Neural progenitor cell (in vitro differentiated cells): ENCODE data around the gene RNF121. TPM values are rescaled to one million over a fixed set of nuclear protein-coding genes. Genes with fewer than 3 reads are reported as not detected.

ENCODE experiments used
- DNase-seq: peaks from one replicate; pipeline ENCODE4 v3.0.0-alpha.2; 2016; ENCODE audit warnings: low spot score
- H2AFZ ChIP-seq: fragments of 200-600 bp; sonication (generic); replicated peaks from 2 replicates; pipeline ENCODE4 v1.6.1; 2016; ENCODE audit warnings: antibody characterized with exemption
- H3F3A ChIP-seq: fragments of 200-600 bp; sonication (generic); 2 replicates; pipeline ENCODE4 v1.6.1; 2016; ENCODE audit warnings: antibody characterized with exemption, low read depth
- H3K27ac ChIP-seq: fragments of 200-600 bp; sonication (generic); 2 replicates; pipeline ENCODE4 v1.5.1; 2016; ENCODE audit warnings: mild to moderate bottlenecking
- H3K27me3 ChIP-seq: fragments of 200-600 bp; sonication (generic); 2 replicates; pipeline ENCODE4 v1.6.1; 2016; ENCODE audit warnings: mild to moderate bottlenecking, moderate library complexity
- H3K36me3 ChIP-seq: fragments of 200-600 bp; sonication (generic); 2 replicates; pipeline ENCODE4 v1.5.1; 2016
- H3K4me1 ChIP-seq: fragments of 200-600 bp; sonication (generic); 2 replicates; pipeline ENCODE4 v1.6.1; 2016; ENCODE audit warnings: mixed run types
- H3K4me2 ChIP-seq: fragments of 200-600 bp; sonication (generic); 2 replicates; pipeline ENCODE4 v1.6.1; 2016
- H3K4me3 ChIP-seq: fragments of 200-600 bp; sonication (generic); 2 replicates; pipeline ENCODE4 v1.5.1; 2016
- H3K79me2 ChIP-seq: fragments of 200-600 bp; sonication (generic); 2 replicates; pipeline ENCODE4 v1.6.1; 2016; ENCODE audit warnings: low read depth
- H3K9ac ChIP-seq: fragments of 200-600 bp; sonication (generic); 2 replicates; pipeline ENCODE4 v1.6.1; 2016
- H3K9me3 ChIP-seq: fragments of 200-600 bp; sonication (generic); 2 replicates; pipeline ENCODE4 v1.5.1; 2016; ENCODE audit warnings: low read depth
- H4K20me1 ChIP-seq: fragments of 200-600 bp; sonication (generic); 2 replicates; pipeline ENCODE4 v1.6.1; 2016; ENCODE audit warnings: low read depth
- H3K27ac Mint-ChIP-seq: 3 replicates; pipeline ENCODE4 v1.8.0; 2021; ENCODE audit warnings: mixed read lengths
- H3K27me3 Mint-ChIP-seq: 2 replicates; pipeline ENCODE4 v1.8.0; 2022; ENCODE audit warnings: low read depth, mild to moderate bottlenecking, inconsistent platforms, moderate library complexity, mixed read lengths; ENCODE audit not compliant: insufficient read depth
- H3K36me3 Mint-ChIP-seq: 3 replicates; pipeline ENCODE4 v1.8.0; 2021; ENCODE audit warnings: mixed read lengths
- H3K4me1 Mint-ChIP-seq: 3 replicates; pipeline ENCODE4 v1.8.0; 2021; ENCODE audit warnings: mixed read lengths
- H3K4me3 Mint-ChIP-seq: 3 replicates; pipeline ENCODE4 v1.8.0; 2021; ENCODE audit warnings: mild to moderate bottlenecking, moderate library complexity, mixed read lengths
- H3K9me3 Mint-ChIP-seq: 3 replicates; pipeline ENCODE4 v1.8.0; 2020; ENCODE audit warnings: mixed read lengths
- EZH2 ChIP-seq: fragments of 200-600 bp; sonication (generic); IDR thresholded peaks from 2 replicates; pipeline ENCODE4 v1.6.1; 2017; ENCODE audit warnings: antibody characterized with exemption, mild to moderate bottlenecking, moderate library complexity
- EZH2phosphoT487 ChIP-seq: fragments of 200-600 bp; sonication (generic); IDR thresholded peaks from 2 replicates; pipeline ENCODE4 v1.6.1; 2017; ENCODE audit warnings: antibody characterized with exemption
- total RNA-seq: library from RNA; depleted of rRNA; stranded (reverse); fragments of >200 nt; gene quantifications from 2 replicates; pipeline ENCODE4 v1.2.3, GENCODE V29; 2015; ENCODE audit warnings: low replicate concordance
- TF ChIP-seq, protein P1 (sequence below): fragments of 200-600 bp; sonication (generic); IDR thresholded peaks from 2 replicates; pipeline ENCODE4 v1.5.1; 2017; ENCODE audit warnings: antibody characterized with exemption, mild to moderate bottlenecking

The RNF121 gene
- total RNA-seq, 1 donor from 2014 or later = 16.7 TPM

DNA sequence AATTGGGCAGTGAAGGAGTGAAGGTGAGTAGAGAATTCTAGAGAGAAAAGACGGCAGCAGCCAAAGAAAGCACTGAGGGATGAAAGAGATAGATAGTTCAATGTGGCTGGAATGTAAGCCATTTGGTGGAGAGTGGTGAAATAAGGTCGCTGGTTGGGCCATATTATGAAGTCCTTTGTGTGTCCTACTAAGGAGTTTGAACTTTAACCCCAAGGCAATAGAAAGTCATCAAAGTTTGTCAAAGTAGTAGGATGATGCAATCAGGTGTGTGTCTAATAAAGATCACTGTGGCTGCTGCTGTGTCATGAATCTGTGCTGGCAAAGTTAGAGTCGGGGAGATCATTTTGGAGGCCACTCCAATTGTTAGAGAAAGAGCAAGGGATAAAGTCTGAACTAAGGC lies 18.7 kb downstream of the RNF121 start:
- Mint-ChIP-seq H3K9me3 (no peaks in the 10 kb centered on the region), H3K36me3 (peaks cover 2% of the 10 kb centered on the region), H3K4me3 (no peak overlapping the region), H3K27ac (no peak overlapping the region), H3K27me3 (no peaks in the 10 kb centered on the region), H3K4me1 (peaks cover 9% of the 10 kb centered on the region)
- Histone ChIP-seq H2AFZ (no peak overlapping the region), H3K27me3 (no peaks in the 10 kb centered on the region), H3K27ac (no peak overlapping the region), H3K9me3 (no peaks in the 10 kb centered on the region), H3K79me2 (peaks cover 94% of the 10 kb centered on the region), H3K4me2 (no peak overlapping the region), H3K36me3 (no peaks in the 10 kb centered on the region), H3F3A (no peaks in the 10 kb centered on the region), H3K4me3 (no peak overlapping the region), H3K4me1 (peaks cover 7% of the 10 kb centered on the region), H4K20me1 (peaks cover 18% of the 10 kb centered on the region), H3K9ac (no peak overlapping the region)
- no peak for DNase-seq
- no peak for TF ChIP-seq EZH2
- TF ChIP-seq EZH2phosphoT487 = no peak
- TF ChIP-seq, protein P1, sequence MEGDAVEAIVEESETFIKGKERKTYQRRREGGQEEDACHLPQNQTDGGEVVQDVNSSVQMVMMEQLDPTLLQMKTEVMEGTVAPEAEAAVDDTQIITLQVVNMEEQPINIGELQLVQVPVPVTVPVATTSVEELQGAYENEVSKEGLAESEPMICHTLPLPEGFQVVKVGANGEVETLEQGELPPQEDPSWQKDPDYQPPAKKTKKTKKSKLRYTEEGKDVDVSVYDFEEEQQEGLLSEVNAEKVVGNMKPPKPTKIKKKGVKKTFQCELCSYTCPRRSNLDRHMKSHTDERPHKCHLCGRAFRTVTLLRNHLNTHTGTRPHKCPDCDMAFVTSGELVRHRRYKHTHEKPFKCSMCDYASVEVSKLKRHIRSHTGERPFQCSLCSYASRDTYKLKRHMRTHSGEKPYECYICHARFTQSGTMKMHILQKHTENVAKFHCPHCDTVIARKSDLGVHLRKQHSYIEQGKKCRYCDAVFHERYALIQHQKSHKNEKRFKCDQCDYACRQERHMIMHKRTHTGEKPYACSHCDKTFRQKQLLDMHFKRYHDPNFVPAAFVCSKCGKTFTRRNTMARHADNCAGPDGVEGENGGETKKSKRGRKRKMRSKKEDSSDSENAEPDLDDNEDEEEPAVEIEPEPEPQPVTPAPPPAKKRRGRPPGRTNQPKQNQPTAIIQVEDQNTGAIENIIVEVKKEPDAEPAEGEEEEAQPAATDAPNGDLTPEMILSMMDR = no peak

DNA sequence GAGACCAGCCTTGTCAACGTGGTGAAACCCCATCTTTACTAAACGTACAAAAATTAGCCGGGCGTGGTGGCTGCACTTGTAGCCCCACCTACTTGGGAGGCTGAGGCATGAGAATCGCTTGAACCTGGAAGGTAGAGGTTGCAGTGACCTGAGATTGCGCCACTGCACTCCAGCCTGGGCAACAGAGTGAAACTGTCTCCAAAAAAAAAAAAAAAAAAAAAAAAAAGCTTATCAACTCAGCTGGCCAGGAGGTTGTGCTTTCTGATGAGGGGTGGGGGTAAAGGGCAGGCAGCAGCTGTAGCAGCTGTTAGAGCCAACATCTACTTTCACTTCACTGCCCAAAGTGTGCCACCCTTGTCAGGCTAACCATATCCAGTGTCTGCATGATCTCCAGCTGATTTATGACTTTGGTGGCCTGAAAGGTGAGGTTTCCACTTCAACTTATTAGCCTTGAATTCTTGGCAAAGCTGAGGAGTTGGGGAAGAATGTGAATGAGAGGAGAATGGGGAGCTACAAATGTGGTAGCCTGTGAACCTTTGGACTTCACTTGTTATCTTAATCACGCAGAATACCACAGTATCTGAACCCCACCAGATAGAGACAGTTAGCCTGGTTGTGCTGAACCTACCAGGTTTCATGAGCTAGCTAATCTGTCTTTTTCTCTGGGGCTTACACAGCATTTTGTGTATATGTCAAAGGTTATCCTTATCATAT lies 19.6 kb downstream of the RNF121 start:
- Histone ChIP-seq H3K36me3 (no peaks in the 10 kb centered on the region), H3K79me2 (peaks cover 94% of the 10 kb centered on the region)

DNA sequence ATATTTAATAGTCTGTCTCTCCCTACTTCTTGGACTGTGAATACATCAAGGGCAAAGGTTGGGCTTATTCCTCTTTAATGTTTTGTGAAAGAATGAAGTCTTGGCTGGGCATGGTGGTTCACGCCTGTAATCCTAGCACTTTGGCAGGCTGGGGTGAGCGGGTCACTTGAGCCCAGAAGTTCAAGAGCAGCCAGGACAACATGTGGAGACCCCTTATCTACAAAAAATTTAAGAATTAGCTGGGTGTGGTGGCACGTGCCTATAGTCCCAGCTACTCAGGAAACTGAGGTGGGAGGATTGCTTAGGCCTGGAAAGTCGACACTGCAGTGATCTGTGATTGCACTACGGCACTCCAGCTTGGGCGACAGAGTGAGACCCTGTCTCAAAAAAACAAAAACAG lies 20.2 kb downstream of the RNF121 start:
- no peak overlapping the region for H3K9ac ChIP-seq
- Mint-ChIP-seq H3K36me3 (peaks cover 2% of the 10 kb centered on the region), H3K9me3 (no peaks in the 10 kb centered on the region), H3K27me3 (no peaks in the 10 kb centered on the region), H3K27ac (no peak overlapping the region), H3K4me3 (no peak overlapping the region), H3K4me1 (peaks cover 5% of the 10 kb centered on the region)
- no peaks in the 10 kb centered on the region for H3K9me3 ChIP-seq
- H3K4me2 ChIP-seq = no peak overlapping the region
- no peaks in the 10 kb centered on the region for H3K27me3 ChIP-seq
- no peak for DNase-seq
- no peaks in the 10 kb centered on the region for H3K36me3 ChIP-seq
- H3K4me3 ChIP-seq = no peak overlapping the region
- H3K79me2 ChIP-seq = peaks cover 94% of the 10 kb centered on the region
- H3F3A ChIP-seq = no peaks in the 10 kb centered on the region
- no peak overlapping the region for H3K27ac ChIP-seq
- H2AFZ ChIP-seq = no peak overlapping the region
- no peaks in the 10 kb centered on the region for H3K4me1 ChIP-seq
- TF ChIP-seq EZH2phosphoT487 (no peak), EZH2 (no peak)
- TF ChIP-seq, protein P1 = no peak
- peaks cover 22% of the 10 kb centered on the region for H4K20me1 ChIP-seq

More for the DNA sequence above, 19.6 kb downstream of the RNF121 start:
- H3K9ac ChIP-seq = no peak overlapping the region
- no peak overlapping the region for H3K4me3 ChIP-seq
- TF ChIP-seq EZH2 (no peak), EZH2phosphoT487 (no peak)
- no peaks in the 10 kb centered on the region for H3K9me3 ChIP-seq
- H3K27ac ChIP-seq = no peak overlapping the region
- H3K4me1 ChIP-seq = peaks cover under 1% of the 10 kb centered on the region
- no peak overlapping the region for H3K4me2 ChIP-seq
- no peaks in the 10 kb centered on the region for H3K27me3 ChIP-seq
- no peak overlapping the region for H2AFZ ChIP-seq
- Mint-ChIP-seq H3K4me3 (no peak overlapping the region), H3K36me3 (peaks cover 2% of the 10 kb centered on the region), H3K4me1 (peaks cover 5% of the 10 kb centered on the region), H3K9me3 (no peaks in the 10 kb centered on the region), H3K27ac (no peak overlapping the region), H3K27me3 (no peaks in the 10 kb centered on the region)
- no peaks in the 10 kb centered on the region for H3F3A ChIP-seq
- peaks cover 20% of the 10 kb centered on the region for H4K20me1 ChIP-seq
- DNase-seq = no peak

DNA sequence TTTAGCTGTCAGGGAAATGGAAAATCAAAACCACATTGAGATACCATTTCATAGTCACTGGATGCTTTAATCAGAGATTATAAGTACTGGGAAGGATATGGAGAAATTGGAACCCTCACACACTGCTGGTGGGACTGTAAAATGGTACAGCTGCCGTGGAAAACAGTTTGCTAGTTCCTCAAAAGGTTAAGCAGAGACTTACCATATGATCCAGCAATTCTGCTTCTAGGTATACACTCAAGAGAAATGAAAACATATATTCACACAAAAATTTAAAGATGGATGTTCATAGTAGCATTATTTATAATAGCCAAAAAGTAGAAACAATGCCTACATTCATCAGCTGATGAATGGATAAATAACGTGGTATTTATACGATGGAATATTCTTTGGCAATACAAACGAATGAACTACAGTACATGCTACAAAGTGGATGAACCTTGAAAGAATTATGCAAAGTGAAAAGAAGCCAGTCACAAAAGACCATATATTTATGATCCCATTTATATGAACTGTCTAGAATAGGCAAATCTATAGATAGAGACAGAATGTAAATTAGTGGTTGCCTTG lies 23.0 kb downstream of the RNF121 start:
- Histone ChIP-seq H3K4me3 (no peak overlapping the region), H3K4me1 (no peaks in the 10 kb centered on the region), H3K36me3 (no peaks in the 10 kb centered on the region), H4K20me1 (peaks cover 37% of the 10 kb centered on the region), H3K4me2 (no peak overlapping the region), H3K27ac (no peak overlapping the region), H3K27me3 (no peaks in the 10 kb centered on the region), H2AFZ (no peak overlapping the region), H3K9me3 (no peaks in the 10 kb centered on the region), H3F3A (no peaks in the 10 kb centered on the region), H3K9ac (no peak overlapping the region), H3K79me2 (peaks cover 89% of the 10 kb centered on the region)
- Mint-ChIP-seq H3K9me3 (no peaks in the 10 kb centered on the region), H3K36me3 (peaks cover 2% of the 10 kb centered on the region), H3K27ac (no peak overlapping the region), H3K4me1 (peaks cover 5% of the 10 kb centered on the region), H3K4me3 (no peak overlapping the region), H3K27me3 (no peaks in the 10 kb centered on the region)
- TF ChIP-seq, protein P1 = no peak
- TF ChIP-seq EZH2 (no peak), EZH2phosphoT487 (no peak)
- DNase-seq = no peak
